Panc1 (cell line): ENCODE measurements around the gene GGT5. TPM values are rescaled to one million over a fixed set of nuclear protein-coding genes. Genes with fewer than 3 reads are reported as not detected.

Source experiments
- ATAC-seq: fragments of 200-7000 bp; cut with Tn5 transposase; 2 replicates; pipeline ENCODE4 v1.9.1; 2020; ENCODE audit warnings: mild to moderate bottlenecking, moderate library complexity
- BruUV-seq: library from RNA; stranded (reverse); fragments of 400-500 nt; replicated peaks from 2 replicates; lab custom pipeline; 2021; lab: Mats Ljungman, UMichigan
- CTCF ChIA-PET: fragments of 300-600 bp; sonication (Branson Sonifier 250); formaldehyde crosslinking; loops from one replicate; lab custom pipeline; 2022; ENCODE audit warnings: antibody characterized with exemption; lab: Charles Lee
- POLR2A ChIA-PET: fragments of 300-600 bp; sonication (Branson Sonifier 250); formaldehyde crosslinking; loops from one replicate; lab custom pipeline; 2022; ENCODE audit warnings: antibody characterized with exemption; lab: Charles Lee
- DNase-seq: peaks from one replicate; pipeline ENCODE4 v3.0.0-alpha.2; 2010; ENCODE audit warnings: low read depth, low spot score
- H3K27ac ChIP-seq: 2 replicates; pipeline ENCODE4 v1.5.1; 2011; ENCODE audit warnings: mild to moderate bottlenecking, low read length, inconsistent platforms
- H3K27me3 ChIP-seq: fragments of 200-500 bp; sonication (Bioruptor generic); 2 replicates; pipeline ENCODE4 v1.6.0; 2014; ENCODE audit warnings: low read length, inconsistent platforms; ENCODE audit not compliant: control insufficient read depth, insufficient read depth
- H3K36me3 ChIP-seq: fragments of 200-500 bp; sonication (Bioruptor generic); 2 replicates; pipeline ENCODE4 v1.5.1; 2014; ENCODE audit warnings: inconsistent platforms, mild to moderate bottlenecking, low read length, moderate library complexity; ENCODE audit not compliant: control insufficient read depth, insufficient read depth
- H3K4me1 ChIP-seq: 2 replicates; pipeline ENCODE4 v1.5.1; 2011; ENCODE audit warnings: inconsistent platforms, mild to moderate bottlenecking, low read length, moderate library complexity; ENCODE audit not compliant: control insufficient read depth, insufficient read depth
- H3K4me3 ChIP-seq, 2 experiments: 2 replicates each; pipeline ENCODE4 v1.5.1; 2011 to 2012; ENCODE audit warnings: low read depth in 2 of 2, low read length in 2 of 2, mild to moderate bottlenecking in 2 of 2, inconsistent platforms in 1 of 2, moderate library complexity in 1 of 2
- H3K9me3 ChIP-seq: fragments of 200-500 bp; sonication (Bioruptor generic); 2 replicates; pipeline ENCODE4 v1.5.1; 2014; ENCODE audit warnings: low read depth, mild to moderate bottlenecking, inconsistent platforms, low read length, moderate library complexity; ENCODE audit not compliant: control insufficient read depth, insufficient read depth
- CTCF ChIP-seq: fragments of 450-650 bp; IDR thresholded peaks from 2 replicates; pipeline ENCODE4 v1.5.1; 2017; ENCODE audit warnings: mild to moderate bottlenecking
- POLR2AphosphoS5 ChIP-seq: IDR thresholded peaks from 2 replicates; pipeline ENCODE4 v1.6.1; 2012; ENCODE audit warnings: mild to moderate bottlenecking, low read depth, low read length, moderate library complexity
- REST ChIP-seq, 2 experiments: IDR thresholded peaks; 2 replicates each; pipeline ENCODE4 v1.6.1; 2011 to 2012; ENCODE audit warnings: low read depth in 2 of 2, control low read depth in 1 of 2, low read length in 1 of 2, mild to moderate bottlenecking in 1 of 2, moderate library complexity in 1 of 2; ENCODE audit not compliant: insufficient read depth in 1 of 2
- SIN3A ChIP-seq: IDR thresholded peaks from 2 replicates; pipeline ENCODE4 v1.6.1; 2012; ENCODE audit warnings: low read depth, mild to moderate bottlenecking, low read length, moderate library complexity, borderline replicate concordance; ENCODE audit not compliant: insufficient read depth
- TCF7L2 ChIP-seq: IDR thresholded peaks from 2 replicates; pipeline ENCODE4 v1.6.1; 2011; ENCODE audit warnings: mild to moderate bottlenecking, low read depth, low read length, inconsistent platforms
- in situ Hi-C: cut with HindIII; loops from 2 replicates; pipeline ENCODE4 v1.10.0; 2016; ENCODE audit warnings: low sequenced_read_pairs, low pct_unique_long_range_greater_than_20kb
- intact Hi-C: fragments of 100-400 bp; cut with micrococcal nuclease; formaldehyde crosslinking; loops from one replicate; pipeline ENCODE4 v1.10.0; 2022; ENCODE audit not compliant: unreplicated experiment
- total RNA-seq: library from RNA; stranded (reverse); gene quantifications from one replicate; pipeline ENCODE4 v1.2.1, GENCODE V29; 2021; ENCODE audit not compliant: unreplicated experiment

Gene GGT5
- total RNA-seq, 1 experiment from 2014 or later, result 3.6 TPM

GRCh38 chr22:24177456-24177855, 67.4 kb downstream of the GGT5 start:
- CTCF ChIA-PET, result no interaction called here
- POLR2A ChIA-PET, result no interaction called here
- TF ChIP-seq REST (IDR thresholded peaks at IDR 0.05; ENCODE audit: insufficient read depth in 1 of 2, low read depth in 2 of 2, low read length in 1 of 2) (no peak), TCF7L2 (no peak), CTCF (no peak), POLR2AphosphoS5 (no peak)
- no peak overlapping the region for H3K27ac ChIP-seq
- intact Hi-C loops (no loop called here), in situ Hi-C loops (no loop called here)
- H3K36me3 ChIP-seq, result no peaks in the 10 kb centered on the region
- DNase-seq (no peak), ATAC-seq (no peak)
- no peaks in the 10 kb centered on the region for H3K9me3 ChIP-seq
- no peaks in the 10 kb centered on the region for H3K27me3 ChIP-seq
- H3K4me3 ChIP-seq, result no peak overlapping the region
- no TSS peak for BruUV-seq
- peaks cover 3% of the 10 kb centered on the region; the same call in 1 of the 2 replicates for H3K4me1 ChIP-seq

- H3K4me1 ChIP-seq, result peaks cover 3% of the 10 kb centered on the region; the same call in 1 of the 2 replicates
- H3K9me3 ChIP-seq, result no peaks in the 10 kb centered on the region
- intact Hi-C loops (no loop called here), in situ Hi-C loops (no loop called here)
- DNase-seq (no peak), ATAC-seq (no peak)
- POLR2A ChIA-PET, result no interaction called here
- H3K27ac ChIP-seq, result no peak overlapping the region
- TF ChIP-seq SIN3A, result no peak
- TF ChIP-seq POLR2AphosphoS5, result no peak
- TF ChIP-seq CTCF, result no peak
- TF ChIP-seq TCF7L2, result no peak
- no peak for TF ChIP-seq REST (IDR thresholded peaks at IDR 0.05; ENCODE audit: insufficient read depth in 1 of 2, low read depth in 2 of 2, low read length in 1 of 2)
- no peaks in the 10 kb centered on the region for H3K27me3 ChIP-seq
- no peaks in the 10 kb centered on the region for H3K36me3 ChIP-seq
- BruUV-seq, result no TSS peak
- CTCF ChIA-PET, result interaction anchor here (1.1 kb wide), 1 partner anchor 20 kb away, joined by 3 read pairs; no protein-coding TSS in a partner anchor
- H3K4me3 ChIP-seq, result no peak overlapping the region
Measured at GRCh38 chr22:24177045-24177444, 67.8 kb downstream of the GGT5 start.
